Ectodermal cell (in vitro differentiated cells): ENCODE data around the gene SNPH.

Experiments used
- H3K27ac ChIP-seq: 2 replicates; pipeline ENCODE4 v1.7.0; 2013; ENCODE audit warnings: mild to moderate bottlenecking, low read depth, low read length; ENCODE audit not compliant: insufficient read depth, poor library complexity, severe bottlenecking
- H3K27me3 ChIP-seq: 2 replicates; pipeline ENCODE4 v1.7.0; 2013; ENCODE audit warnings: mild to moderate bottlenecking, low read length; ENCODE audit not compliant: insufficient read depth, control insufficient read depth, poor library complexity, severe bottlenecking
- H3K36me3 ChIP-seq: one replicate; pipeline ENCODE4 v1.7.0; 2013; ENCODE audit warnings: low read length; ENCODE audit not compliant: control insufficient read depth, insufficient read depth
- H3K4me1 ChIP-seq: one replicate; pipeline ENCODE4 v1.7.0; 2013; ENCODE audit warnings: low read length; ENCODE audit not compliant: control insufficient read depth, insufficient read depth
- H3K4me3 ChIP-seq: 2 replicates; pipeline ENCODE4 v1.7.0; 2013; ENCODE audit warnings: low read depth, low read length, control low read depth; ENCODE audit not compliant: insufficient read depth
- H3K9me3 ChIP-seq: 2 replicates; pipeline ENCODE4 v1.7.0; 2013; ENCODE audit warnings: mild to moderate bottlenecking, low read length, moderate library complexity; ENCODE audit not compliant: control insufficient read depth
- WGBS, 2 experiments: methylation state at CpG; one replicate each; pipeline ENCODE4 v1.1.7; 2013; ENCODE audit warnings: missing lambda C conversion rate in 2 of 2; 5-methylcytosine and 5-hydroxymethylcytosine counted together

Gene SNPH

GRCh38 chr20:1275919-1276318, 9.8 kb downstream of the SNPH start:
- Histone ChIP-seq H3K27ac (no peak overlapping the region), H3K4me3 (no peak overlapping the region), H3K9me3 (no peaks in the 10 kb centered on the region), H3K4me1 (no peaks in the 10 kb centered on the region), H3K27me3 (no peaks in the 10 kb centered on the region), H3K36me3 (no peaks in the 10 kb centered on the region)
- WGBS, 2 experiments, result 67 to 71% methylated on average over 2 of the region's 2 CpGs

GRCh38 chr20:1277529-1278322, 11.6 kb downstream of the SNPH start:
- 88 to 93% methylated on average over 8 of the region's 8 CpGs for WGBS, 2 experiments
- Histone ChIP-seq H3K36me3 (no peaks in the 10 kb centered on the region), H3K27me3 (no peaks in the 10 kb centered on the region), H3K4me1 (no peaks in the 10 kb centered on the region), H3K9me3 (no peaks in the 10 kb centered on the region), H3K4me3 (no peak overlapping the region), H3K27ac (no peak overlapping the region)

DNA sequence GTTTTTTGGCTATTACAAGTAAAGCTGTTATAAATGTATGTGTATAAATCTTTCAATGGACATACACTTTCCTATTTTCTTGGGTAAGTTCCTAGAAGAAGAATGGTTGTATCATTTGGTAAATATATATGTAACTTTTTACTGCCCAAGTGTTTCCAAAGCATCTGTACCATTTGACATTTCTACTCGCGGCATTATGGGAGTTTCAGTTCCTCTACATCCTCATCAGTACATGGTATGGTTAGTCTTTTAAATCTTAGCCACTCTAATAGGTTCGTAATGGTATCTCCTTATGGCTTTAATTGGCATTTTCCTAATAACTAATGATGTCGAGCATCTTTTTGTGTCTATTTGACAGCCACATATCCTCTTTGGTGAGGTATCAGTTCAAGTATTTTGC, 12.9 kb downstream of the SNPH start:
- 91 to 96% methylated on average over 4 of the region's 4 CpGs for WGBS, 2 experiments
- Histone ChIP-seq H3K4me3 (no peak overlapping the region), H3K9me3 (no peaks in the 10 kb centered on the region), H3K27ac (no peak overlapping the region), H3K36me3 (no peaks in the 10 kb centered on the region), H3K4me1 (no peaks in the 10 kb centered on the region), H3K27me3 (no peaks in the 10 kb centered on the region)

- no peaks in the 10 kb centered on the region for H3K9me3 ChIP-seq
- H3K27ac ChIP-seq, result no peak overlapping the region
- WGBS, 2 experiments, result 90 to 94% methylated on average over 6 of the region's 6 CpGs
- no peaks in the 10 kb centered on the region for H3K36me3 ChIP-seq
- H3K27me3 ChIP-seq, result no peaks in the 10 kb centered on the region
- no peak overlapping the region for H3K4me3 ChIP-seq
- H3K4me1 ChIP-seq, result no peaks in the 10 kb centered on the region
Measured at GRCh38 chr20:1280195-1281102, 14.4 kb downstream of the SNPH start.

DNA sequence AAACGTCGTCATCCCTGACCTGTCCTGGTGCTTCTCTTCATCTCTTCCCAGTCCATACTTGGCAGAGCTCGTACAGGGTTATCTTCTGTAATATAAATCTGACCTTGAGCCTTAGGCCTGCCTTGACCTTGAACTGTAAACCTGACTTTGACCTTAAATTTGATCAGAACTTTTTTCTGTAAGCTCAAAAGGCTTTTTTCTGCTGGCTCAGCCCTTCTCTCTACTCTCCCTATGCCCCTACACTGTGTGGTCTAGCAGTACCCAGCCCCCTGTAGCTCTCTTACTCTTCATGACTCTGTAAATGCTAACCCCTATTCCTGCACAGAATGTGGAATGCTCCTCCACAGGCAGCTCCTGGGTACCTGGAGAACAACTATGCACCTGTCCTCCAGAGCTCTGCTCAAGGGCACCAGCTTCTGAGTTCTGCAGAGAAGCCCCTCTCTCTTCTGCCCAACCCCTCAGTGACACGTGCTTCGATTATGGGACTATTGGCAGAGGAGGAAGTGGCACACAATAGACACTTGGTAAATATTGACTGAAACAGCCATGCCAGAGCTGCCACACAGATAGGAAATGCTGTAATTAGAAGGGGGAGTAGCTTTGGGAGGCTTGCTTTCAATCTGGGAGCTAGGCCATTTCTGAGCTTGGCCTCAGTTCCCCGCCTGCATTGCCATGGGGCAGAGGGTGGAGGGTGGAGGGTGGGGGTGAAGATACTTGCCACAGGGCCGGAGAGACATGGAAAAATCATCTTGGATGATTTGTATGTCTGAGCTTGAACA, 15.4 kb downstream of the SNPH start:
- Histone ChIP-seq H3K9me3 (no peaks in the 10 kb centered on the region), H3K27me3 (no peaks in the 10 kb centered on the region), H3K27ac (no peak overlapping the region), H3K36me3 (no peaks in the 10 kb centered on the region), H3K4me1 (peaks cover 4% of the 10 kb centered on the region), H3K4me3 (no peak overlapping the region)
- 80 to 85% methylated on average over 7 of the region's 7 CpGs for WGBS, 2 experiments

GRCh38 chr20:1282966-1283365, 16.9 kb downstream of the SNPH start:
- Histone ChIP-seq H3K36me3 (no peaks in the 10 kb centered on the region), H3K9me3 (no peaks in the 10 kb centered on the region), H3K27me3 (no peaks in the 10 kb centered on the region), H3K27ac (no peak overlapping the region), H3K4me1 (peaks cover 5% of the 10 kb centered on the region), H3K4me3 (no peak overlapping the region)
- WGBS, 2 experiments, result 72 to 74% methylated on average over 3 of the region's 3 CpGs

- Histone ChIP-seq H3K36me3 (no peaks in the 10 kb centered on the region), H3K4me3 (no peak overlapping the region), H3K4me1 (peaks cover 5% of the 10 kb centered on the region), H3K9me3 (no peaks in the 10 kb centered on the region), H3K27me3 (no peaks in the 10 kb centered on the region), H3K27ac (no peak overlapping the region)
- WGBS, 2 experiments, result 93 to 94% methylated on average over 9 of the region's 9 CpGs
Measured at GRCh38 chr20:1283522-1284510, 17.7 kb downstream of the SNPH start.

DNA sequence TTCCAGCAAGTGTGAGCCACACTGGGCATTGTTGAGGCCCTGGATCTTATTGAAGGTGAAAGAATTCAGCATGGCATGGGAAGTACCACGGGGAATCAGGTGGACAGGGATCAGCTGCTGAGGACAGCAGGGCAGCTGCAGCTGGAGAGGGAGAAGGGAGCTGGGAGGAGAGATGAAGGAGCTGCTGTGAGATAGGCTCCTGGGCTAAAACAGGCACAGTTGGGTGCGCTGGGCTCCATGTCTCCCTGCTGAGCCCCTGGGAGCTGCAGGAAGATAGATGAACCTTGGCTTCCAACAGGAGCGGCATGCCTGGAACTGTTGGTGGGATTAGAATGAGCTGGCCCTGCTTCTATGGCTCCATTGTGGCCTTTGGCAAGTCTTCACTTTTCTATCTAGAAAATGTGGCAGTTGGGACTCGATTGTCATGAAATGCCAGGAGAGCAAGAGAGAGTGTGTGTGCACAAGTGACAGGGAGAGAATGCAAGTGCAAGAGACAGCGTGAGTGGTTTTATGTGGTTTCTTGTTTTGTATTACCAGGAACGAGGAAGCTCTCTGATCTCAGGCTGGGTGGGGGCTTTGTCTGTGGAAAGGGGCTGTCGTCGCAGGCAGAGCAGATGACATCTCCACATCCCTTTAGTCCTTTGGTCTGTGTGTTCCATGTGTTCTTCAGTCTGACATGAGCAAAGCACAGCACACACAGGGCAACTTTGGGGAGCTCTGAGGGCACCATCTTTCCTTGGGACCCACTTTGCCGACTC, 20.4 kb downstream of the SNPH start:
- WGBS, 2 experiments, result 85 to 86% methylated on average over 9 of the region's 9 CpGs
- Histone ChIP-seq H3K4me3 (no peak overlapping the region), H3K27me3 (no peaks in the 10 kb centered on the region), H3K27ac (no peak overlapping the region), H3K4me1 (peaks cover 5% of the 10 kb centered on the region), H3K9me3 (no peaks in the 10 kb centered on the region), H3K36me3 (no peaks in the 10 kb centered on the region)

DNA sequence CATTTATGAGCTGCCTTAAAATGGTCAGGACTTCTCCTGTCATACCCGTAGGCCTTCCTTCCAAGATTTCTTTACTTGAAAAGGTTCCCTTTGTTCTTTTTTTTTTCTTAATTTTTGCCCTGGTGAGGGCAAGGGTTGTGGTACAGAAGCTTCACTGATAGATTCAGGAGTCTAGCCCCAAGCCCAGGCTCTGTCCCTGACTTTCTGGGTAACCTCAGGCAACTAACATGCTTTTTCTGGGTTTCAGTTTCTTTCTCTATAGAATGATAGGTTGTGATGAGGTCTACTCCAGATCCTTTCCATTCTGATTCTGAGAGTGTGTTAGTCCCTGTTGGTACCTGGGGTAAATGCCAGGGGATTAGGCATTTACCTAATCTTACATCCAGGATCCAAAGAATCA, 21.2 kb downstream of the SNPH start:
- Histone ChIP-seq H3K4me1 (peaks cover 5% of the 10 kb centered on the region), H3K27me3 (no peaks in the 10 kb centered on the region), H3K27ac (no peak overlapping the region), H3K9me3 (no peaks in the 10 kb centered on the region), H3K36me3 (no peaks in the 10 kb centered on the region), H3K4me3 (no peak overlapping the region)
- 91 to 94% methylated on average over 1 of the region's 1 CpG for WGBS, 2 experiments
